ENCODE measurements around the gene SPDEF.

Gene SPDEF

DNA sequence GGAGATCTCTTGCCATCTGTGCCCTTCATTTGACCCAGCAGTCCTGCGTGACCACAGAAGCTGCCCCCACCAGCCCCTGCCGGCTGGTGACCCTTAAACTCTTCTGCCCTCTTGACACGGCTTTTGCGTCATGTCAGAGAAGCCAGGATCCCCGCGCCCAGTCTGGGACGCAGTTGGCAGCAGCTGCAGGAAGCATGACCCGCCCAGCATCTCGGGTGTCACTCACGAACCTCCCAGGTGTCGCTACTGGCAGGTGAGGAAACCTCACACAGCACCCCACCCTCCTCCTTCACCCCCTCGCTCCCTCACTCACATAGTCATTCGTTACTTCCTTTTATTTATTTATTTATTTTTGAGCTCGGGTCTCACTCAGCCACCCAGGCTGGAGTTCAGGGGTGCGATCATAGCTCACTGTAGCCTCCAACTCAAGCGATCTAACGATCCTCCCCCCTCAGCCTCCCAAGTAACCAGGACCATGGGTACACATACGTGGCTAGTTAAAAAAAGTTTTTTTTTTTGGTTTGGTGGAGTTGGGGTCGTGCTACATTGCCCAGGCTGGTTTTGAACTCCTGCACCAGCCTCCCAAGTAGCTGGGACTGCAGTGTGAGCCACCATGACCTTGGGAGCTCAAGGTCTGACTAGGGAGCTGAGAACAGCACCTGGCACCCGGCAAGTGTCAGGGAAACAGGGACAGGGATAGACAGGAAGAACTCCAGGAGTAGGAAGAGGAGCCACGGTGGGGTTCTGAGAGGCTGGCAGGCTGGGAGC lies 14.1 kb upstream of the SPDEF start:
- TF ChIP-seq YY1 (IDR thresholded peaks at IDR 0.05; ENCODE audit: low read depth) (no peak), TAF1 (IDR thresholded peaks at IDR 0.05; ENCODE audit: low read depth) (no peak), TCF12 (IDR thresholded peaks at IDR 0.05; ENCODE audit: low read depth) (no peak), CREB1 (IDR thresholded peaks at IDR 0.05; ENCODE audit: low read depth) (no peak), TEAD4 (IDR thresholded peaks at IDR 0.05) (no peak), EGR1 (IDR thresholded peaks at IDR 0.05) (no peak), NFIC (IDR thresholded peaks at IDR 0.05) (no peak), EP300 (IDR thresholded peaks at IDR 0.05; ENCODE audit: borderline replicate concordance) (no peak), CEBPB (IDR thresholded peaks at IDR 0.05) (no peak), ZBTB7A (IDR thresholded peaks at IDR 0.05; ENCODE audit: low read depth) (no peak), FOXM1 (IDR thresholded peaks at IDR 0.05; ENCODE audit: borderline replicate concordance, low read depth) (no peak), RAD21 (IDR thresholded peaks at IDR 0.05; ENCODE audit: low read depth) (no peak)
- TF ChIP-seq, protein P1, sequence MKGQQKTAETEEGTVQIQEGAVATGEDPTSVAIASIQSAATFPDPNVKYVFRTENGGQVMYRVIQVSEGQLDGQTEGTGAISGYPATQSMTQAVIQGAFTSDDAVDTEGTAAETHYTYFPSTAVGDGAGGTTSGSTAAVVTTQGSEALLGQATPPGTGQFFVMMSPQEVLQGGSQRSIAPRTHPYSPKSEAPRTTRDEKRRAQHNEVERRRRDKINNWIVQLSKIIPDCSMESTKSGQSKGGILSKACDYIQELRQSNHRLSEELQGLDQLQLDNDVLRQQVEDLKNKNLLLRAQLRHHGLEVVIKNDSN (IDR thresholded peaks at IDR 0.05), result no peak
- TF ChIP-seq, protein P2, sequence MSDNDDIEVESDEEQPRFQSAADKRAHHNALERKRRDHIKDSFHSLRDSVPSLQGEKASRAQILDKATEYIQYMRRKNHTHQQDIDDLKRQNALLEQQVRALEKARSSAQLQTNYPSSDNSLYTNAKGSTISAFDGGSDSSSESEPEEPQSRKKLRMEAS (IDR thresholded peaks at IDR 0.05), result no peak
- TF ChIP-seq, protein P3, sequence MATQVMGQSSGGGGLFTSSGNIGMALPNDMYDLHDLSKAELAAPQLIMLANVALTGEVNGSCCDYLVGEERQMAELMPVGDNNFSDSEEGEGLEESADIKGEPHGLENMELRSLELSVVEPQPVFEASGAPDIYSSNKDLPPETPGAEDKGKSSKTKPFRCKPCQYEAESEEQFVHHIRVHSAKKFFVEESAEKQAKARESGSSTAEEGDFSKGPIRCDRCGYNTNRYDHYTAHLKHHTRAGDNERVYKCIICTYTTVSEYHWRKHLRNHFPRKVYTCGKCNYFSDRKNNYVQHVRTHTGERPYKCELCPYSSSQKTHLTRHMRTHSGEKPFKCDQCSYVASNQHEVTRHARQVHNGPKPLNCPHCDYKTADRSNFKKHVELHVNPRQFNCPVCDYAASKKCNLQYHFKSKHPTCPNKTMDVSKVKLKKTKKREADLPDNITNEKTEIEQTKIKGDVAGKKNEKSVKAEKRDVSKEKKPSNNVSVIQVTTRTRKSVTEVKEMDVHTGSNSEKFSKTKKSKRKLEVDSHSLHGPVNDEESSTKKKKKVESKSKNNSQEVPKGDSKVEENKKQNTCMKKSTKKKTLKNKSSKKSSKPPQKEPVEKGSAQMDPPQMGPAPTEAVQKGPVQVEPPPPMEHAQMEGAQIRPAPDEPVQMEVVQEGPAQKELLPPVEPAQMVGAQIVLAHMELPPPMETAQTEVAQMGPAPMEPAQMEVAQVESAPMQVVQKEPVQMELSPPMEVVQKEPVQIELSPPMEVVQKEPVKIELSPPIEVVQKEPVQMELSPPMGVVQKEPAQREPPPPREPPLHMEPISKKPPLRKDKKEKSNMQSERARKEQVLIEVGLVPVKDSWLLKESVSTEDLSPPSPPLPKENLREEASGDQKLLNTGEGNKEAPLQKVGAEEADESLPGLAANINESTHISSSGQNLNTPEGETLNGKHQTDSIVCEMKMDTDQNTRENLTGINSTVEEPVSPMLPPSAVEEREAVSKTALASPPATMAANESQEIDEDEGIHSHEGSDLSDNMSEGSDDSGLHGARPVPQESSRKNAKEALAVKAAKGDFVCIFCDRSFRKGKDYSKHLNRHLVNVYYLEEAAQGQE (IDR thresholded peaks at IDR 0.05; ENCODE audit: low read depth), result no peak

DNA sequence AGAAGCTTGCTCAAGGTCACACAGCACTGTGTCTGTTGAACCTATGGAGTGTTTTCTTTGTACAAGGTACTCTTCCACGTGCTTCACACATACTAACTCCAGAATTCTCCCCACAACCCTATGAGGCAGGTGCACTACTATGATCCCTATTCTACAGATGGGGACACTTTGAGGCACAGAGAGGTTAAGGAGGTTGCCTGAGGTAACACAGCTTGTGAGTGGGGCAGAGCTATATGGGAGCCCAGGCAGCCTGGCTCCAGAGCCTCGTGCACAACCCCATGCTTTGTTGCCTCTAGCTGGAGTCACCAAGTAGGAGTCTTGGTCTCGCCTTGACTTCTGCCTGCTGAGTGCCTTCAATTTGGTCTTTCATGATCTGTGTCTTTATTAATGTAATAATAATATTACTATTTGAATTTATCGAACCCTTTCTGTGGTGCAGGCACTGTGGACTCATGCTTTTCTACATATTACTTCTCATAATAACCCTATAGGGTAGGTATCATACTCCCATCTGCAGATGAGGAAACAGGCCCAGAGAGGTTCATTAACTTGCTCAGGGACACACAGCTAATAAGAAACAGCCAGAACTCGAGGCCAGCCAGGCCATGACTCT lies 13.3 kb upstream of the SPDEF start:
- TF ChIP-seq, protein P1 (IDR thresholded peaks at IDR 0.05), result no peak
- no peak for TF ChIP-seq EP300 (IDR thresholded peaks at IDR 0.05; ENCODE audit: borderline replicate concordance)
- TF ChIP-seq, protein P2 (IDR thresholded peaks at IDR 0.05), result no peak
- no peak for TF ChIP-seq TAF1 (IDR thresholded peaks at IDR 0.05; ENCODE audit: low read depth)
- TF ChIP-seq FOXM1 (IDR thresholded peaks at IDR 0.05; ENCODE audit: borderline replicate concordance, low read depth), result no peak
- no peak for TF ChIP-seq NFIC (IDR thresholded peaks at IDR 0.05)
- no peak for TF ChIP-seq CEBPB (IDR thresholded peaks at IDR 0.05)
- TF ChIP-seq YY1 (IDR thresholded peaks at IDR 0.05; ENCODE audit: low read depth), result no peak
- no peak for TF ChIP-seq TCF12 (IDR thresholded peaks at IDR 0.05; ENCODE audit: low read depth)
- TF ChIP-seq, protein P3 (IDR thresholded peaks at IDR 0.05; ENCODE audit: low read depth), result no peak
- no peak for TF ChIP-seq ZBTB7A (IDR thresholded peaks at IDR 0.05; ENCODE audit: low read depth)
- no peak for TF ChIP-seq CREB1 (IDR thresholded peaks at IDR 0.05; ENCODE audit: low read depth)
- no peak for TF ChIP-seq EGR1 (IDR thresholded peaks at IDR 0.05)
- TF ChIP-seq TEAD4 (IDR thresholded peaks at IDR 0.05), result no peak
- no peak for TF ChIP-seq RAD21 (IDR thresholded peaks at IDR 0.05; ENCODE audit: low read depth)

DNA sequence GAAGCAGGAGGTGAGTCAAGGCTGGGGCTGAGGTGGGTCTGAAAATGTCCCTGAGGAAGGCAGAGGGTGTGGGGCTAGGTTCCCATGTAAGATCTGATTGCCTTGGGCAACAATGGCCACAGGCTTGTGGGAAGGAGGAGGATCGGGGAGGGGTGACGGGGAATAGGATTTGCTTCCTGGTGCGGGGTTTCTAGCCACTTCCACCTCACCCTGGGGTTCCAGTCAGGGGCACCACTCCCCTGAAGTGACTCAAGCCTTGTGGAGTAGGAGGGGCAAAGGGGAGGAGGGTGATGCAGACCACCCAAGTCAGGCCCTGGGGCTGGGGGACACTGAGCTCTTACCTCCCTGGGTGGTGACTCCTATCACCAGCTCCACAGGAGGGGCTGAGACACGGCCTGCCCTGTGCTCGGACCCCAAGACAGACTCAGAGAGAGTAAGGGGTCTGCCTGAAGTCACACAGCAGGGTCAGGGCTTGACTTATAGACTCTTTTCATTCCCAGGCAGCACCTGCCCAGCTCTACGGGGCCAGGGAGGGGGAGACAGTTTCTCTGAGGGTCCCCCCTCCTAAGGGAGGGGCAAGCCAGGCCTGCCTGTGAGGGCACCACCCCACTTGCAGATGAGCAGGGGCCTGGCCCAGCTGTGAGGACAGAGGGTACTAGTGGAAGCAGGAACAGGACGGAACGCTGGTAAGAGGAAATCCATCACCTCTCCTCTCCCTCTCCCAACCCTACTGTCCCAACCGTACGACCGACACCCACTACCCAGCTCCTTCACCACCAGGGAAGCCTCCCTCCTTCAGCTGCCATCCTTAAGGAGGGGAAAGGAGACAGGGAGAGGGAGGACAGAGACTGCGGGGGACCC lies 12.4 kb upstream of the SPDEF start:
- TF ChIP-seq ZBTB7A (IDR thresholded peaks at IDR 0.05; ENCODE audit: low read depth), result no peak
- TF ChIP-seq, protein P3 (IDR thresholded peaks at IDR 0.05; ENCODE audit: low read depth), result no peak
